ENCODE results near the gene FARSA.
"Not testable (repeated sequence)": the region's sequence is repeated elsewhere in the genome, so short reads cannot be mapped to it uniquely, and the experiment has no call there.

Gene FARSA

DNA sequence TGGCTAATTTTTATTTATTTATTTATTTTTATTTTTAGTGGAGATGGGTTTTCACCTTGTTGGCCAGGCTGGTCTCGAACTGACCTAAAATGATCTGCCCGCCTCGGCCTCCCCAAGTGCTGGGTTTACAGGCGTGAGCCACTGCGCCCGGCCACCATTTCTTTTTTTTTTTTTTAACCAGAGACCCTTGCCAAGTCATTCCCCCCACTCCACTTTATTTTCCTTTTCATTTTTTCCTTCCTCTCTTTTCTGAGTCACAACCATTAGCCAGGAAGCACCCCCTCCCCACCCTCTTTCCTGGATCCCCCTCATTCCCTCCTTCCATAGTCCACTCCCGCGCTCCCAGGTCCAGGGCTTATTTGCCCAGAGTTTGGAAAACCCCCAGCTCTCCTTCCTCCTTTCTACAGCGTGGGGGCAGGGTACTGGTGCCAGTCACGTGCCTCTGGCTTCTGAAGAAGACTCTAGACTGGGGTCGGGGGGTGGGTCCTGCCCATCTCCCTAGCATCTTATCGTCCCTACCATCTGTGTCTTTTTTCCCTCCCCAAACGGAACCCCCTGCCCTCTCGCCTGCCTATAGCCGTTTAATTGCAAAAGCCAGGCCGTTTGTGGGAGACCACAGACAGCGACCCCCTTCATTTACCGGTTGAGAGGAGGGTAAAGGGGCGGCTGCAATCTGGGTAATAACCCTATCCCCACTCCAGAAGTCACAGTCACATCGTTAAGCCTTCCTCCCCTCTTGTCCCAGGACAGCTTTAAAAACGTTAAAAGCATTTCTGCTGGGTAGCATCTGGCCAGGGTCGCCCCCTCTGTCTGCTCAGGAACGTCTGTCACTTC, 3.8 kb upstream of the FARSA start:
- no peak for DNase-seq (ENCODE audit: low read depth)

DNA sequence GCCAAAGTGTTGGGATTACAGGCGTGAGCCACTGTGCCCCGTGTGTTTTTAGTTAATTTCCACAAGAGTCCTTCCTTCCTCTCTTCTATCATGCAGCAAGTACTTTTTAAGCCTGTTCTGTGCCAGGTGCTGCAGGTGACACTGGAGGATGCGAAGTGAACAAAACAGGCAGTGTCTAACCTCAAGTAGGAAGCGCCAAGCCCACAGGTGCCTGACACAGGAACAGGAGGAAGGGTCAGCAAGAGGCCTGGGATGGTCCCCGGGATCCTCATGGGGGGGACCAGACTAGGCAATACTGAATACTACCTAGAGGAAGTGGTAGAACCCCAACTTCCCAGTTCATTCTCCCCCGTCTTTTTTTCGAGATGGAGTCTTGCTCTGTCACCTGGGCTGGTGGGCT, 3.1 kb upstream of the FARSA start:
- no peak for DNase-seq (ENCODE audit: low read depth)

DNA sequence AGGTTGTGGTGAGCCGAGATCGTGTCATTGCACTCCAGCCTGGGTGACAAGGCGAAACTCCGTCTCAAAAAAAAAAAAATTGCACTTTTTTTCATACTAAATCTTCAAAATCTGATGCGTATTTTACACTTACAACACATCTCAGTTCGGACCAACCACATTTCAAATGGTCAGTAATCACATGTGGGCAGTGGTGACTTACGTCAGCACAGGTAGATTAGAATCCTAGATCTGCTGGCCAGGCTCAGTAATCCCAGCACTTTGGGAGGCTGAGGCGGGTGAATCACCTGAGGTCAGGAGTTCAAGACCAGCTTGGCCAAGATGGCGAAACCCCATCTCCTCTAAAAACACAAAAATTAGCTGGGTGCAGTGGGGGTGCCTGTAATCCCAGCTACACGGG, 1.6 kb upstream of the FARSA start:
- no peak for DNase-seq (ENCODE audit: low read depth)

DNA sequence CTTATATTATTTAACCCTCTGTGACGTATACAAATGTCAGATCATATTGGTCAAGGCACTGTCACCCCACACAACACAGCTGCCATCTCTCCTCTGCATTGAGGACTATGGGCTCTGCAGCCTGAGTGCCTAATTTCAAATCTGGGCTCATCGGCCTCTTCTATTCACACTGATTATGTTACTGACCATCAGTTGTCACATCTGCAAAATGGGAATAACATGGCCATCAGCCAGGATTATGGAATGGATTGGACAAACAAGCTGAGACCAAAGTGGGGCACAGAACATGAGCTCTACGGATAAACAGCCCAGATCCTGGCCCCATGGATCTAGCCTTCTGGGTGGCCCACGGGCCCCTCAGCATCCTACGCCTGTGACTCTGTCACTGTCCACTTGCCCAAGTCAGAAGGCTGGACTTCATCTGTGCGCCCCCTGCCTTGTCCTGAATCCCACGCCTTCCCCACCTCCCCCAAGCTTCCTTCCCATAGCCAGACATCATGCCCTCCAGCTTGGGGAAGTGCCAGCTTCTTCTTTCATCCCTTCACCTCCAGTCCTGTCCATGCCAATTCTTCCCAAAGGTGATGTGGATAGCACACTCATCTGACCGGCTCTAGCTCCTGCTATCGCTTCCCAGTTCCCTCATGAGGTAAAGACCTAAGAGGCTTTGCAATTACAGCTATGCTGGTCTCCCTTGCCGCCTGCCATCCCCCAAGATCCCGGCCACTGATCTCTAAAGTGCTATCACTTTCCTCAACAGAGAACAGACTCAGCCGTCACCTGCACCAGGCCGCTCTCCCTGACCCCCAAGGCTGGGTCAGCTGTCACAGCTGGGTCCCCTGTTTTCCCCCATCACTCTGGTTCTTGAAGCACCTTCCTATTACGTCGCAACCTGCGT, 872 bp downstream of the FARSA start:
- no peak for DNase-seq (ENCODE audit: low read depth)

DNA sequence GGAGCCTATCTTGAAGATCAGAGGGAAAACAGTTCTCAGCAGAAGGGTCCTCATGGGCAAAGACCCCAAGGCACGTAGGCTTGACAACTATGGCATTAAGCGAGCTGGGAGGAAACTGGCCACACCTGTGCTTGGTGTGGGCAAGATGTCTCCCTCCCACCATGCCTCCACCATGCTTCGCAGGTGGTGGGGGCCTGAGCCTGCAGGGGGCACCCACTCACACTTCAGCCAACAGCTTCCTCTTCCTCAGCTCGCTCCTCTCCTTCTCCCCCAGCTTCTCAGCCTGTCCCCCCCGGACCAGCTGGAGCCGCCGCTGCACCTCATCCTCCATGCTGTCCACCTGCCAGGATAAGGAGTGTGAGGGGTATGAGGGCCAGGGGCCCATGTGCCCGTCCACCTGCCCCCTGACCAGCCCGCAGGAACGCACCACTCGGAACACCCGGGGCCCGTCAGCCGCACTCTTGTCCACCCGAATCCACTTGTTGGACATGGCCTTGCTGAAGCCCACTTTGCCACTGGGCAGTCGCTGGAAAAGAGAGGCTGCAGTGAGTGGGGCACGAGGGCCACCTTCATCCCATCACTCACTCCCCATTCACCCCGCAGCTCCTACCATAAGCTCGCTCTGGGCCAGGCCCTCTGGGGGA, 3.4 kb downstream of the FARSA start:
- DNase-seq (ENCODE audit: low read depth): no peak

DNA sequence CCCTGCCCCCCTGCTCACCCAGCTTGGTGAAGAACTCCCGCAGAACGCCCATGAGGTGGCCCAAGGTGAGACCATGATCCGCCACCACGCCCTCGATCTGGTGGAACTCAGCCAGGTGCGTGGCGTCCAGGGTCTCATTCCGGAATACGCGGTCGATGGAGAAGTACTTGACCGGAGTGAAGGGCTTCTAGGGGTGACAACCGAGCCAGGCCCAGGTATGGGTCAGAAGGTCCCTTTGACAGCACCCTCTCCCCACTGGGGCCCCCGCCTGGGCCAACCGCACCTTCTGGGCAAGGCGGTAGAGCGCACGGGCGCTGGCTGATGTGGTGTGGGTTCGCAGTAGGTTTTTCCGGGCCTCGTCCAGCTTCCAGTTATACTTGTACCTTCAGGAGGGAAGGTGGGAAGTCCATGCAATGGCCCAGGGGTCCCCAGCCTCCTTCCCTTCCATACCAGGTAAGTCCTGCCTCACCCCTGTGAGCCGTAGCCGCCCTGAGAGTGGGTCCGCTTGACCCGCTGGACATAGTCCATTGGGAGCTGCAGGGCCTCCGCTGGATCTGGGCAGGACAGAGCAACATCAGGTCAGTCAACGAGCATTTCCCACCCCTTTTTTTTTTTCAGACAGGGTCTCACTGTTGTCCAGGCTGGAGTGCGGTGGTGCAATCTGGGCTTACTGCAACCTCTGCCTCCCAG, 8.7 kb downstream of the FARSA start:
- no peak for DNase-seq (ENCODE audit: low read depth)

DNA sequence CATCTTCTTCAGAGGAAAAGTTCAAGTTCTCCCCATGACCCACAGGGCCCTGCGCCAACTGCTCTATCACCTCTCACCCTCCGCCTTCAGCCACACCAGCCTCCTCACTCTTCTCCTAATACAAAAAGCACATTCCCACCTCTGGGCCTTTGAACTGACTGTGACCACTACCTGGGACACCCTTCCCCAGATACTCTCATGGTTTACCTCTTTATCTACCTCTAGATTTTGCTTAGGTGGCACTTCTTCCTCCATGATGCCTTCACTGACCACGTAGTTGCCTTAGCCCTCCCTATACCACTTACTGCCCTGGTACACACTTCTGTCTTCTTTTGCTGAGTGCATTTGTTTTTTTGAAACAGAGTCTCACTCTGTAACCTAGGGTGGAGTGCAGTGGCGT, 10.6 kb downstream of the FARSA start:
- no peak for DNase-seq (ENCODE audit: low read depth)

DNA sequence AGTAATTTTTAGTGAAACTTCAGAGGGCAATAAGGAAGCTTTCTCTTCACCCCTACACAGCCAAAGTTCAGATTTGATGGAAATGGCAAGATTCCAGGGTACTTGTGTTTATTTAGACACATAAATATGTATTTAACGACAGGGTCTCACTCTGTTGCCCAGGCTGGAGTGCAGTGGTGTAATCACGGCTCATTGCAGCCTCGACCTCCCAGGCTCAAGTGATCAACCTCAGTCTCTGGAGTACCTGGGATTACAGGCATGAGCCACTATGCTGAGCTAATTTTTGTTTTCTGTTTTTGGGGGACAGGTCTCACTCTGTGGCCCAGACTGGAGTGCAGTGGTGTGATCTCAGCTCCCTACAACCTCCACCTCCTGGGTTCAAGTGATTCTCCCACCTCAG, 12.5 kb downstream of the FARSA start:
- DNase-seq (ENCODE audit: low read depth): no peak

DNA sequence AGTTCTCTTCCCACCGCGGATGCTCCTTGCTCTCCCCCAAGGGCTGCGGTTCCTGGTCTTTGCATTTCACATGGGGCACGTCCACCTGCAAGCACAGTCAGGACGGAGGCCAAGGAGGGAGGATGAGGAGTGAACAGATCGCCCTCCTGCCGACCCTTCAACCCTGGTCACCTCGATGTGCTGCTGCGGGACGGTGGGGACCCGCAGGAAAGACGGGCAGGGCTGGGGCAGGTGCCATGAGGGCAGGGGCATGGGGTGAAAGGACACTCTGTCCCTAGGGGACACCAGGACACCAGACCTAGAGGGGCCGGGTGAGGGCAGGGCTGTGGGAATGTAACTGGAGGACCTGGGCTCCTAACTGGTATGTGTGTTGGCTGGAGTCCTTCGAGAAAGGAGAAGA, 15.3 kb downstream of the FARSA start:
- DNase-seq (ENCODE audit: low read depth): no peak

DNA sequence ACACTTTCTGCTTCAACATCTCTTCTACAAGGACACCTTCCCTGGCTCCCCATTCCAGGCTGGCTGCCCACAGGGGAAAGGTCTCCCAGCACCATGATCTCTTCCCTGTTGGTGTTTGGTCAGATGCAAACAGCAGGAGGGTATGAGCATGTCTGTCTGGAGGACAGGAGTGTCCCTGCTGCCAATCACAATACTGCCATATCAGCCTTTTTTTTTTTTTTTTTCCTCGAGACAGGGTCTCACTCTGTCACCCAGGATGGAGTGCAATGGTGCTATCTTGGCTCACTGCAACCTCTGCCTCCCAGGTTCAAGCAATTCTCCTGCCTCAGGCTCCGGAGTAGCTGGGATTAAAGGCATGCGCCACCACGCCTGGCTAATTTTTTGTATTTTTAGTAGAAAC, 17.7 kb downstream of the FARSA start:
- DNase-seq (ENCODE audit: low read depth): not testable (repeated sequence)

DNA sequence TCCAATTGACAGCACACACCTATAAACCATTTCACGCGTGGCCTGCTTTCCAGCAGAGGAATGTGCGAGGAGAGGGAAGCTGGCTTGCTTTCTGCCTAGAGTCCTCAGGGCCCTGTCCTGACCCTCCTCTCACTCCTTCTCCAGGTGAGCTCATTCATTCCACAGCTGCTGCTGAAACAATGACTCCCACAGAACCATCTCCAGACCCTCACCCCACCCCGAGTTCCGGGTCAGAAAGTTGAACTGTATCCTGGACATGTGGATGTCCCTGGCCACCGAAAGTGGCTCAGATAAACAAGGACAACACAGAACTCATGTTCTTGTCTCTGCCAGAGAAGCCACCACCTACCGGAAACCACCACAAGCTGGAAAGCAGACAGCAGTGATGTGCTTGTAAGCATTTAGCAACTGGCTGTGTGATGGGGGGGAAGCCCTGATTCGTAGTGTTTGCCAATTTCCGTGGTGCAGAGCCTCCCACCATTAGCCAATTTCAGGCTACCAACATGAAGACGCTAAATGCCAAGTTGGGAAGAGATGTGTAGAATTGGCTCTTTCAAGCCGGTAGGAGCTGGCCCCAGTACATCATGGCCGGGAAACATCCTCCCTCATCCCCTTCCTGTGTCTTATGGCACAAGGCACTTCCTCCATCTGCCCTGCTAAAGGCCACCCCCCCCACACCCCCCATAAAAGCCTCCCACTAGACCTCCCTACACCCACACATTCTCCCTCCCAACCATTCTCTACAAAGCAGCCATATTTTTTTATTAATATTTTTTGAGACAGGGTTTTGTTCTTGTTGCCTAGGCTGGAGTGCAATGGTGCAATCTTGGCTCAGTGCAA, 19.4 kb downstream of the FARSA start:
- no peak for DNase-seq (ENCODE audit: low read depth)

DNA sequence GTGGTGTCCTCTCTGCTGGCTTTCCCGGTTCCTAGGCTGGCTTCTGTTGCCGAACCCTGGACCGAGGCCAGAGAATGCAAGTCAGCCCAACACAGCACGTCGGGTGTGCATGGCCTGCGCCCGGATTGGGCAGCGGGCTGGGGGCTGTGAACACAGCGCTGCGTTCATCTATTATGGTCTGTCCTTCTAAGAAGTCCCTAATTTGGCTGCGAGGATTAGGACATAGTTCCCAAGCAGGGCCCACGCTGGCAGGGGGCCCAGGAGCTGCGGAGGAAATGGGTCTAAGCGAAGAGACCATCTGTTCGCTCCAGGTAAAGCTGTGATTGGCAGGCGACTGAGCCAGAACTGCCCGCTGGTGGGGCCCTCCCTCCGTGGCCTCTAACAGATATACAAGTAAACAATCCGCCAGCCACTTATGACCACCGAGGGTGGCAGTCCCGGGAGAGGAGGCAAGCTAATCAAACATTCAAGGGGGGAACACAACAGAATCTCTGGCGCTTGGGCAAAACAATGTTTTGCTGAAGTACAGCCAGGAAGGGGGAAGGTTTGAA, 20.4 kb downstream of the FARSA start:
- DNase-seq (ENCODE audit: low read depth): no peak

DNA sequence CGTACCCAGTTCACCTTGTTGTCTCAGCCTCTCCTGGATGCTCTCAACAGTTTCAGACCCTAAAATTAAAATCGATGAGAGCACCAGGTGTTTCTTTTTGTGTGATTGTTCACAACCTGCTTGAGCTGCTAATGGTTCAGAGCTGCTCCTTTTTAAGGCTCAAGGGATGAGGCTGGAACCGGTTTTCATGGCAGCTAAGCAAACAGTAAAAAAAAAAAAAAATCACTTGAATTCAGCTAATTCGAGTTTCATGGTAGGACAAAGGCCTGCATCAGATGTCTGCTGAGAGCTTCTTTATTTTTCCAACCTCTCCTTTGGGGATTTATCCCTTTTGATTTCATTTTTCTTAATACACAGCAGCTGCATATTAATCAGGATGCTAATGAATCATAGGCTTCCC, 20.9 kb downstream of the FARSA start:
- no peak for DNase-seq (ENCODE audit: low read depth)

DNA sequence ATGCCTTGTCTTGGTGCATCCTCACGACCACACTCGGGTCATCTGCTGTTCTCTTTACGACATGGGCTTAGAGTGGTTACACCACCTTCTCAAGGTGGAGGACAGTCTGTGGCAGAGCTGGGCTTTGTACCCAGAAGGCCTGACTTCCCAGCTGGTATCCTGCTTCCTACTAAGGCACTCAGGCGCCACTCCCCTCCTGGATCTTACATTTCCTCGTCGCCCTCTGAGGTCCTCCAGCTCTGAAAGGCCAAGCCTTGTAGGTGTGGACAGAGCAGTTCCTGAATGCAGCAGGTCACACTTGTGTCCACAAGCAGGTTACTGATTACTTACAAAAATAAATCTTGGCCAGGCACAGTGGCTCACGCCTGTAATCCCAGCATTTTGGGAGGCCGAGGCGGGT, 26.3 kb downstream of the FARSA start:
- DNase-seq (ENCODE audit: low read depth): no peak

DNA sequence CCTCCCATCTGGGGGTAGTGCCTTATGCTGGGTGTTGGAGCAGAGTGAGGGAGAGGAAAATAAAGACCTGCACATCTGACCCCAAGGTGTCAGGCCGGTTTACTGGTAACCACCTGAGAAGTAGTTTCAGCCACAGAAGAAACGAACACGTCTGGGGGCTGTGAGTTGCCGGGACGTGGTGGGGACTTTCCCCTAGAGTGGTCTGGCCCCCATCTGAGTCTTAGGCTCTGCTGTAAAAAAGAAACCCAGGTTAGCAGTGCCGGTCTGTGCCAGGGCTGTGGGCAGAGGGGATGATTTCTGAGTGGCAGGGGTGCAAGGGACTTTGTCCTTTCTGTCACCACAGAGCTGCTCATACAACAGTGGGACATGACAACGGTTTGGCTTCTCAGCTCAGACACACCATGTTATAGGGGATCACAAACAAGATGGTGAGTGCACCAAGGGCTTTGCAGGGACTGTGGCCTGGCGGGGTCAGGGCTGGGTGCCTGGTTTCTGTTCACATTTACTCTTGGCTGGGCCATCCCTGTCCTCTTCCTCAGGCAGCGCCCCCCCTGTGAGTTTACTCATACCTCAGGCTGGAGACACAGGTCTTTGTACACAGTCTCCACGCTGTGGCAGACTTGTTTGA, 33.5 kb downstream of the FARSA start:
- DNase-seq (ENCODE audit: low read depth): no peak

DNA sequence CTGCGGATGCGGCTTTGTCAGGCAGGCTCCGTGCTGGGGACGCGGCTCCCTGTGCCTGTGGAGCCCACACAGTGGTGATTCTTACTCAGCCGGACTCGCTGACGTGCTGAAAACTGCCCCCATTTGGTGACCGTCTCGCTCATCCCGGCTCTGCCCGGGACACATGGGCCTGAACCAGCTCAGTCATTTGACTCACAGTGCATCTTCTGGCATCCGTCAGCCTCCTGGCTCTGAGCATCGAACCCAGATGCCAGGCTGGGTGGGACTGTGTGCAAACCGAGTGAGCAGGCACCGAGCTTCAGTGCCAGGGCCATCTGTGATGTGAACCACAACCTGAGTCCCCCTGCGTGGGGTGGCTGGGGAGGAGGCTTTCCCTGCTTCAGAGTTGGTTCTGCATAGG, 37.1 kb downstream of the FARSA start:
- no peak for DNase-seq (ENCODE audit: low read depth)

DNA sequence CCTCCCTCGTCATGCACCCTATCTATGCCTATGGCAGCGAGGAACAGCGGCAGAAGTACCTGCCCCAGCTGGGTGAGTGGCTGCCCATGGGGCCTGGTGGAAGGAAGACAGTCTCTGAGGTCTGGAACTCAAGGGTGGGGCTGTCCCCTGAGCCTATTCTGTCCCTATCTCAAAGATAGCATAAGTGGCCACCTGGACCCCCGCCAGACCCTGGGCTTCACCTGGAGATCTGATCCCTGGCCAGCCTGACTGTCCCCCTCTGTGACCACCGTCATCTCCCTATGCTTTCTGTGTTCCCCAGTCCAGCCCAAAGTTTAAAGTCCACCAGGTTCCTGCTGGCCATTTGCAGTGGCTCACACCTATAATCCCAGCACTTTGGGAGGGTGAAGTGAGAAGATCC, 39.9 kb downstream of the FARSA start:
- DNase-seq (ENCODE audit: low read depth): no peak

DNA sequence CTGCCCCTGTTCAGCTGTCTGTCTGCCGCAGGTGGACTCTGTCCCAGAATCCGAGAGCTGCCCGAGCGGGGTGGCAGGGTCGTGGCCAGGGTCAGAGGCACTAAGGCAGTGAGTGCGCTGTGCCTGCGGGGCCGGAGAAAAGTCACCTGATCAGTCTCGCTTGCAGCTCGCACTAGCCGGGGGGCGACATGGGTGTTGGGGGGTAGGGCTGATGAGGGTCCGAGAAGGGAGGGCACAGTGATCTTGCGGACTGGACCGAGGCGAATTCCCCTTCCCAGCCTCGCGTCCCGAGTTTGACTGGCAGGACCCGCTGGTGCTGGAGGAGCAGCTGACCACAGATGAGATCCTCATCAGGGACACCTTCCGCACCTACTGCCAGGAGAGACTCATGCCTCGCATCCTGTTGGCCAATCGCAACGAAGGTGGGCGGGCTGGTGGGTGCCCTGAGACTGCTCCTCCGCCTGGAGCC, 41.9 kb downstream of the FARSA start:
- no peak for DNase-seq (ENCODE audit: low read depth)

DNA sequence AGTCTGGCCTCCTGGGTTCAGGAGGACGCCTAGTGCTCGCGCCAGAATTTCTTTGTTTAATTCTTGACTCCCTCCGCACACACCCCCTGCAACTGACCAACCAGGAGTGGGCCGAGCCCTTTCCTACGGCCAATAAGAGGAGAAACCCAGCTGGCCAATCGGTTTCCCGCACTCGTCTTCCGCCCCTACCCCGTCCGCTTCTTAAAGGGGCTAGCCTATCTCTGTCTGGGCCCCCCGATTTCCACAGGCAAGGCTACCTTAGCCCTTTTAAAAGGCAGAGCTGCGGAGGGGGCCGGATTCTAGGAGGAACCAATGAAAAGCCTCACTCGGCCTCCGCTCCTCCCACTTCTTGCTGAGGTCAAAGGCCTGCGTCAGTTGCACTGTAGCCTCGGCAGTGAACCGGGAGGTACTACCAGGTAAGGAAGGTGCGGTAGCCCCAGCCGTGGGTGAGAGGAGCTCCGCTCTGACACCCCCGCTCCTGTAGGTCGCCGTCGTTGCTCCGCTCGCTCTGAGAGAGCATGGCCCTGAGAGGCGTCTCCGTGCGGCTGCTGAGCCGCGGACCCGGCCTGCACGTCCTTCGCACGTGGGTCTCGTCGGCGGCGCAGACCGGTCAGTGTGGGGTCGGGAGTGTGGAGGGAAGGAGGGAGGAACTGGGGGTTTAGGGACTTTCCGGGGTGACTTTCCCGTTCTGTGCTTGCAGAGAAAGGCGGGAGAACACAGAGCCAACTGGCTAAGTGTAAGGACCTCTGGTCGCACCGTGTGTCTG, 42.5 kb downstream of the FARSA start, which contains the start of gene GCDH:
Gene GCDH (plus strand): TSS at position 374 of the 766 bp plus-strand sequence. CDS start 145 bp downstream, at position 519.
- peak; percentile 89 for DNase-seq (ENCODE audit: low read depth)

All from stimulated activated CD8-positive, alpha-beta memory T cell treated with anti-CD3 and anti-CD28 coated beads, Interleukin-7, amount 100 ng/mL, for 24 hours (primary cell).